Measurements from ENCODE around the gene PLS1. TPM values are rescaled to one million over a fixed set of nuclear protein-coding genes. Genes with fewer than 3 reads are reported as not detected.
A peak's percentile ranks its signal among the peaks of the same experiment; 100 is the strongest.
"Not testable (repeated sequence)": the region's sequence is repeated elsewhere in the genome, so short reads cannot be mapped to it uniquely, and the experiment has no call there.

PLS1 gene
- polyA plus RNA-seq, 4 donors = 26.0 to 33.6 (median 31.2) TPM

DNA sequence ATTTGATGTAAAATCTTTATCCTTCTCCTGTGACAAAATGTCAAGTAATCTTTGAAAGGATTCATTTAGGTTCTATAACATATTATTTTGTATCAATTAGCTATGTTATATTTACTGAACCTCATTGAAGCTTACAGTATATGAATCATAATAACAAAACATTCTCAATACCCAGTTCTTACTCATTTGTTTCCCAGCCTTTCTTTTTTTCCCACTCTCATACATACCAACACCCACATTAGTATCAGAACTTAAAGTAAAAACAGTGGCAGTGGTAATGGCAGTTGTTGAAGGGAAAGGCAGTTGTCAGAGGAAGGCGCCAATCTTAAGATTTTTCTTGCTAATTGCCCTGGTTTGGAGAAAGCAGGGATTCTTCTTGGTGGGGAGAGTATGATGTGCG, 94.4 kb downstream of the PLS1 start:
- no peak for DNase-seq (ENCODE audit: low read depth in 4 of 4, low spot score in 3 of 4)

DNA sequence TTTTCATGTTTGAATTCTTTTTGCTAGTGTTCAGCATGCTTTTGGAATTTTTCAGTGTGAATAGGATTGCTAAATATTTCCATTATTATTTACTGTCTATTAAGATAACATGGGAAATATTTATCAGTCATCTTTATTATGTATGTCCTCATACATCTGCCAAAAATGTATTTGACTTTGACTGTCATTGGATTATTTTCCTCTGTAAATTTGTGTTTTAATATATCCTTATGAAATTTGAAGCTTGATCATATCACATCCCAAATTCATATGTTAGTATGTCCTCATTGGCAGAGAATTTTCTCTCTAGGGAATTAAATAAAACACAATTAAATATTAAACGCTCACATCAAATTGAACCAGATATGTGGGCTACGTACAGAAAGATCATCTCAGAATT, 95.3 kb downstream of the PLS1 start:
- DNase-seq (ENCODE audit: low read depth in 4 of 4, low spot score in 3 of 4) = no peak

DNA sequence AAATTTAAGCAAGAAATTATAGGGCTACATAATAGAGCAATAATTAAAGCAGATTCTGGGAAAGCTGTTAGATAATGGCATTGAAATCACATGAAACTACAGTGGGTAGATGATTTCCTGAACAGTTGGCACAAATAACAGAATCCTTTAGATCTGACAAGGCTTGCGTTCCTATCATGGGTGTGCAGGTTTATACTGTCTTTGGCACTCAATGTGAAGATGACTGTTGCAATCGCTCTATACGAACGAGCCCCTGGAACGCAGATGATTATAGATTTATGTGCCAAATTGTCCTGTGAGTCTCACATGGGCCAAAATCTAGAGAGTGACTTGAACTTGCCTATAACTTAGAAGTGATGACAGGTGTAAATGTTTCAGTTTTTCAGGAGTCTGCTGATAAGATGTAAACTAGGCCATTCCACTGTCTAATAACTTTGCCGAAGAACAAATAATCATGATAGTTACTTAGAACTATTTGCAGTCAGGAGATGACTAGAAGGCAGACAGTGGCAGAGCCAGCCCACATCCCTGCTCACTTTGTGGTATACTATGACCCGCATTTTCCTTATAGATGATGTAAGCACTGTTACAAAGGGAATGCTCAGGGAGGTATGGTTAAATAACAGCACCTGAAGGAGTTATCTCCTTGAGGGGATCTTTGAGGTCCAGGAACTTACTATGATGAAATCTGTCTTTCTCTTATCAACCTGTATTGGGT, 97.1 kb downstream of the PLS1 start:
- DNase-seq (ENCODE audit: low read depth in 4 of 4, low spot score in 3 of 4) = no peak

DNA sequence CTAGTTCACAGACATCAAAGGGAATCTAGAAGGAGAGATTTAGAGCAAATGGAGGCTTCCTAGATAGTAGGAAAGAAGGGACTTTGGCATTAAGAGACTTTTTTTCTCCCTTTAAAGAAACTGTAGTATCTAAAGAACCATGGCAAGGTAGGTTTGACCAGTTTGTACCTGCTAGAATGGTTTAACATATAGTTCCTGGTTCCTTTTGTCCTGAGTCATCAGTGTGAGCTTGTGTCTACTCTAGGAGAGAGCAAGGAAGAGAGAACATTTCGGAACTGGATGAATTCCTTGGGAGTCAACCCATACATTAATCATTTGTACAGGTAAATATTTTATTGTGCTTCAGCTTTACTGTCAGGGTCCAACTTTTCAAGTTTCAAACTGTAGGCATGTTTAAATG, 98.0 kb downstream of the PLS1 start:
- DNase-seq (ENCODE audit: low read depth in 4 of 4, low spot score in 3 of 4) = no peak

DNA sequence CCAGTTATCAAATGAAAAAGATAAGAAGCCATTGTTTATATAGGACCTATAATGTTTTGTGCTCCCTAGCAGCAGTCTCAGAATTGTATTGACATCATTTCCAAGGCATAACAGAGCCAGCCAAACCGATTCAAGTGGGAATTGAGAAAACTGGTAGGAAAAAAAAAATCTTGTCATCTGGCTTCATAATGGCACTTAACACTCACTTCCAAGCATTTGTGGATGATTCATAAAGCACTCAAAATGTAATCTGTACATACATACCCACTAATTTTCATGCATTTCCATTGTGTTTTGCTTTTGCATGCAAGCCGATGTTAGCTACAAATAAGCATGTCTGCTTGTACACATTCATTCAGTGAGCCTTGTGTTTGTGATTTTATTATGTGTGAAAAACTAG, 109.0 kb downstream of the PLS1 start:
- DNase-seq (ENCODE audit: low read depth in 4 of 4, low spot score in 3 of 4) = no peak

DNA sequence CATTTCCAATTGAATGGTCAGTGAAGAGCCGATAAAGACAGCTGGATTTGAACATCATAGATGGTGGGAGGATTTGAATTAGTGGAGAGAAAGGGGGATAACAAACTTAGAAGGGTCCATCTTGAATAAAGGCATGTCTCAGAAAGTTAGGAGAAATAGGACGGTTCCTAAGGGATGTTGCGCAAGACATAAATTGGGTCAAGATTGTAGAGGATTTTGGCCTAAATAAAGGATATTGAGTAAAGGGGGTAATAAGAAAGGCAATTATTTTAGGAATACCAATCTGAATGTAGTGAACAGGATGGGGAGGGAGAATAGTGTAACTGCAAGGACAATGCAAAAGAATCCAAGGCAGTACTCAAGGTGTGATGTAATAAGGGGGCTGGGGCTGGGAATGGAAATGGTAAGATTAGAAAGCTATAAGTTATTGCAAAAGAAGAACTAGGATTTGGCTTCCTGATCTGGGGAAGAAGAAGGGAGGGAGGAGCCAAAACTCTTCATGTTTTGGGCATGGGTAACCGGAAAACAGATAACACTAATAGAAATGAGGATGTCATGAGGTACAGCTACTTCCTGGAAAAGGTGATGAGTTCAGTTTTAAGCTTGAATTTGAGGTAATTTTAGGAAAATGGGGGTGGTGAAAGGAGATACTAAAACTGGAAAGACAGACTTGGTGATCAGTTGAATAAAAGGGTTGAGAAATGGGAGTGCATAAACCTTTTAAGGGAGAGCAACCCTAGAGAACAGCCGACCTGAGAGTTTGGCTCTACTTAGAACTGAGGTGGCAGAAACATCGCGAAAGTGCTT, 110.3 kb downstream of the PLS1 start:
- DNase-seq (ENCODE audit: low read depth in 4 of 4, low spot score in 3 of 4) = no peak

DNA sequence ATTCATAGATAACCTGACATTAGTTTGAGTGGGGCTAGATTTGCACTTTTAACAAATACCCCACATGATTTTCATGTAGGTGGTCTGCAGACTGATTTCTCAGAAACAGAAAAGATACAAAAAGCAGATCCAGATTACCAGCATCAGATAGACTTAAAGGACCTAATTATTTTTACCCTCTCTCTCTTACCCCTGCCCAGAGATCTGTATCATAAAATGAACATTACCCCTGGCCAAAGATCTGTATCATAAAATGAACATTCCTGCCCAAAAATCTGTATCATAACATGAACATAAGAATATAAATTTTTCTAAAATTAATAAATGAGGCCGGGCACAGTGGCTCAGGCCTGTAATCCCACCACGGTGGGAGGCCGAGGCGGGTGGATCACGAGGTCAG, 113.0 kb downstream of the PLS1 start:
- DNase-seq (ENCODE audit: low read depth in 4 of 4, low spot score in 3 of 4) = no peak

DNA sequence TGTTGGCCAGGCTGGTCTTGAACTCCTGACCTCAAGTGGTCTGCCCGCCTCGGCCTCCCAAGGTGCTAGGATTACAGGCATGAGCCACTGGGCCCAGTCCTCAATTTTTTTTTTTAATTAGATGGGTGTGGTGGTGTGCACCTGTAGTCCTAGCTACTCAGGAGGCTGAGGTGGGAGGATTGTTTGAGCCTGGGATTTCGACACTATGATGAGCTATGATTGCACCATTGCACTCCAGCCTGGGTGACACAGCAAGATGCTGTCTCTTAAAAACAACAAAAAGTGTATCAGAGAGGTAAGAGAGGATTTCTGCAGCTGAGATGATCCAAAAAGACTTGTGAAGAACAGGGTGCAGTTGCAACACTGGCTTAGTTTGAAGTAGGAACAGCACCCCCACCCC, 118.7 kb downstream of the PLS1 start:
- not testable (repeated sequence) for DNase-seq (ENCODE audit: low read depth in 4 of 4, low spot score in 3 of 4)

DNA sequence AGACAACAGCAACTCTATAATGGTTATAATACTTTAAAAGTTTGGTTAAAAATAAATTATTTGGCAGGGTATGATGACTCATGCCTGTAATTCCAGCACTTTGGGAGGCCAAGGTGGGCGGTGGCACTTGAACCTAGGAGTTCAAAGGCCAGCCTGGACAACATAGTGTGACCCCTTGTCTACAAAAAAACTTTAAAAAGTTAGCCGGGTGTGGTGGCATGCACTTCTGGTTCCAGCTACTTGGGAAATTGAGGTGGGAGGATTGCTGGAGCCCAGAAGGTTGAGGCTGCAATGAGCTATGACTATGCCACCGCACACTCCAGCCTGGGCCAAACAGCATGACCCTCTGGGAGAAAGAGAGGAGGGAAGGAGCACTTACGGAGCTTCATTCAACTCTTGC, 119.9 kb downstream of the PLS1 start:
- no peak for DNase-seq (ENCODE audit: low read depth in 4 of 4, low spot score in 3 of 4)

DNA sequence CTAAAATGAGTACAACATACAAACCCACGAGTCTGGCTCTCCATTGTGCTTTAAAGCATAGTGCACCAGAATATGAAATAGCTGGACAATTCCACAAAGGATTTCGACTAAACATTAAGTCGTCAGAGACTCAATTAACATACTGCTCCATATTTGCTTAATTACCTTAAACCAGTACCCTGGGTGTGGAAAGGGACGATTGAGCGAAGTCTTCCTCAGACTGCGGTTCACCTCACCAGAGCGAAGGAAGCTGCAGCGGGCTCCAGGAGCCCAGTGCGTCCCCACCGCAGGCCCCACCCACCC, 127.4 kb downstream of the PLS1 start:
- DNase-seq (ENCODE audit: low read depth in 4 of 4, low spot score in 3 of 4) = no peak

DNA sequence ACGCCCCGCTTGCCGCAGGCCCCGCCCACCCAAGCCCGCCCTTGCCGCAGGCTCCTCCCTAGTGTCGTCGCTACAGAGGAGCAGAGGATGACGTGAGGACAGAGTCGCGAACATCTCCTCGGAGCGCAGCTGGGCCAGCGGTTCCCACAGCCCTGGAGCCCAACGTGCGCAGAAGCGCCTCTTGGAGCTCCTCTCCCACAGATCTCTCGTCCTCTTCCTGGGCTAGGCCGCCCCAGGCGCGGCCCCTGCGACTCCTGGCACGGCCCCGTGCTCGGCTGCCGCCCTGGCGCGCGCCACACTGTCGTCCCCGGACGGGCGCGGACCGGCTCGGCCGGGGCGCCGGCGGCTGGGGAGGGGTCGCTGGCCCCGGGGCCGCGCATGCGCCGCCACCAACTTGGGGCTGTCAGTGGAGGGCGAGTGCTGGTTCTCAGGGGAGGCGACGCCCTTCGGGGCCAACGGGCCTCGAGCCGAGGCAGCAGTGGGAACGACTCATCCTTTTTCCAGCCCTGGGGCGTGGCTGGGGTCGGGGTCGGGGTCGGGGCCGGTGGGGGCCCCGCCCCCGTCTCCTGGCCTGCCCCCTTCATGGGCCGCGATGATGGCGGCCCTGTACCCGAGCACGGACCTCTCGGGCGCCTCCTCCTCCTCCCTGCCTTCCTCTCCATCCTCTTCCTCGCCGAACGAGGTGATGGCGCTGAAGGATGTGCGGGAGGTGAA, 127.9 kb downstream of the PLS1 start, which contains the start of gene TRPC1:
Gene TRPC1 (plus strand): TSS at position 67 of the 714 bp plus-strand sequence. CDS start 526 bp downstream, at position 593.
- peak; percentile 72 to 75 (median 74) for DNase-seq (ENCODE audit: low read depth in 4 of 4, low spot score in 3 of 4)

DNA sequence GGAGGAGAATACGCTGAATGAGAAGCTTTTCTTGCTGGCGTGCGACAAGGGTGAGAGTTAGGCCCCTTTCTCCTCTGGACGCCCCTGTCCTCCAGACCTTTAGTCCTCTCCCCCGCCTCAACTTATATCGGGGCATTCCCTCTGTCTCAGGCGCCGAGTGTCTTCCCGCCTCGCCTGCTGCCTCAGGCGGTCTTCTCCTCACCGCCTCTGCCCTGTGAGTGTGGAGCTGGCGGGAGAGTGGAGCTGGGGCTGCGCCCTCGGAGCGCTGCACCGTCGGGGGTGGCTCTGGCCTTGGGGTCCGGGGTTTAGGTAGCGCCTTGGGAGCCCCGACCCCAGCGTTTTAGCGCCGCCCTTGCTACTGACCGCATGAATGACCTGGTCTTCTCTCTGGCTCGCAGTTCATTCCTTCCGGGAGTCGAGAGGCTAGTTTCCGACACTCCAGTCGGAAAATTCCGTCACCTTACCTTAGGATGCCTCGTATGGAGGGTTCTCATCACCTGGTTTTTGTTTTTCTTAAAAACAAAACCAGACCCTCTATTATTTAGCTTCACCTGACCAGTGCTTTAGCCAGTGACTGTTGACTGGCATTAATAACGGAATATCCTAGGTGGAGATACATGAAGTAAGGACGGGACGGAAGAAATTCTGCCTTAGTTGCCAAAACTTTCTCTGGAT, 128.6 kb downstream of the PLS1 start:
- DNase-seq (ENCODE audit: low read depth in 4 of 4, low spot score in 3 of 4) = peak; percentile 32 to 66 (median 40)

DNA sequence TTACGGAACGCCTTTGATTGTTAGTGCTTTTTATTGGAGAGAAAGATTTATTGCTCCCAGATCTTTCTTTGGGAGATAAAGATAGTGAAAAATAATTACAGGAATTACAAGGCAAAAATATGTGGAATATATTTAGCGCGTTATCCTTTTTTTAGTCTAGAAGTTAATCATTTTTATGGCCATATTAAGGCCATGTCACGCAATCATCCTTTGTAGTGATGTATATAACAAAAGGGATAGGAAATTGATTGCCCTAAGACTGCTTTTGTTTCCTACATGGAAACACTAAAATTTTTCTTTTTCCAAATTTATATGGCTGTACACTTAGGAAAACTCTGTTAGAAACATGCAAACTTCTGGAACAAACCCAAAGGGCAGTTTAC, 129.2 kb downstream of the PLS1 start:
- DNase-seq (ENCODE audit: low read depth in 4 of 4, low spot score in 3 of 4) = peak in 2 of 4 donors; percentile 2 to 13

DNA sequence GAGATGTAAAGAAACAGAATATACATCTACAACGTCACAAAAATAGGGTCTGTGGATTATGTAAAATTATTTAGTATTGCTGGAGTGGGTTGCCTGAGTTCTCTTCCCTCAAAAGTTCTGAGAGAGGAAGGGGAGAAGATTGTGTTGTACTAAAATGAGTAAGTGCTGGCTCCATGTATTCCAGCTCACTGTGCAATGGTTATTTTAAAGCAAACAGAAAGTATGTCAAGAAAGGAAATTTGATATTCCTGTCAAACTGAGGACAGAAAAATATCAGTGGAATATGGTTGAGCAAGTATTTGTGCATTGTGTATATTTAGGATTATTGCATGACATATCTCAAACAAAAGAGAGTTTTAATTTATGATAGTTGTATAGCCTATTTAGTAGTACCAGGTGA, 129.8 kb downstream of the PLS1 start:
- no peak for DNase-seq (ENCODE audit: low read depth in 4 of 4, low spot score in 3 of 4)

DNA sequence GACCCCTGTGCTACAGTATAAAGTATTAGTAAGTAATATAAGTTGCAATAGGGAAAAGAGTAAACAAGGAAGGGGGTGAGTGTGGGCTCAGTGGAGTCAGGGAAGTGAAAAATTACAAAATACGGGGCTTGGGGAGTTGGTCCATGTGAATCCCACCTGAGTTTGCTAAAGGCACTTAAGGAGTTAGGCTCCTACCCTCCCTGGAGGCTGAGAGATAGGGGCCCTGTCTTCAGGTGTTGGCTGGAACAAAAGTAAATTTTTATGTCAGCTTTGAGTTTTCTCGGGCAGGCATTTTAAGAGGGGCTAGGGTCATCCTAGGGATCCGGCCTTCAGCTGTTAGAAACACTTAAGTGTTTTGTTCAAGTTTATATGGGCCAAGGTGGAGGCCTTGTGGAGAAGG, 135.9 kb downstream of the PLS1 start:
- no peak for DNase-seq (ENCODE audit: low read depth in 4 of 4, low spot score in 3 of 4)

DNA sequence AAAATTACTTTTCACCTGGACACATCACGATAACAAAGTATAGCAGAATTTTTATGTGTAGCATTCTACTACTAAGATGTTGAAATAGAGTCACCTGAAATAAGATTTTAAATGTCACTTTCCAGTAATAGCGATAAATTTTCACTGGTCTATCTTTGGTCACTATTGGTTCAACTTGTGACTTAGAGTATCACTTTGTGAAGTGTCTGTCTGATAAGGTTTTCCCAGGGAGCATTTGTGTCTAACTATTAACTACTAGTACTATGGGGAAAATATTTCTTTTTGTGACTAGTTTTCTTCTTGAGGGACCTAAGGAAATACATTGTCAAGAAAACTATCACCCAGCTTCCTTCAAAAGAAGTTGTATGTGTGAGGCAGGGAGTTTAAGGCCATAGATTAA, 138.6 kb downstream of the PLS1 start:
- DNase-seq (ENCODE audit: low read depth in 4 of 4, low spot score in 3 of 4) = no peak

DNA sequence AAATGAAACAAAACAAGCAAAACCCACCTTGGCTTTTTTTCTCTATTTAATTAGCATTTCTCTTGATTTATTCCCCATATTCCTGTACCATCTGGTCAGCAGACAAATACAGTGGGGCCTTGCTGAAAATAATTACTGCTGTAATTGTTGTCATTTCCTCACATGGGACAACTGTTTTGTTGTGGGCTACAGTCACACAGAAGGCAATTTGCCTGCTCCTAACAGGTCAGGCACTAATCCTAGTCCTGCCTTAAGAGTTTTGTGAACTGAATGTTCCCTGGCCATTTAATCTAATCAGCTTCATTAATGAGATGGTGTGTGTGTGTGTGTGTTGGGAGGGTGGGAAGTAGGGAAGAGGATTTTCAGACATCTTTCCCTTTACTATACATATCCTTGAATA, 139.3 kb downstream of the PLS1 start:
- no peak for DNase-seq (ENCODE audit: low read depth in 4 of 4, low spot score in 3 of 4)

DNA sequence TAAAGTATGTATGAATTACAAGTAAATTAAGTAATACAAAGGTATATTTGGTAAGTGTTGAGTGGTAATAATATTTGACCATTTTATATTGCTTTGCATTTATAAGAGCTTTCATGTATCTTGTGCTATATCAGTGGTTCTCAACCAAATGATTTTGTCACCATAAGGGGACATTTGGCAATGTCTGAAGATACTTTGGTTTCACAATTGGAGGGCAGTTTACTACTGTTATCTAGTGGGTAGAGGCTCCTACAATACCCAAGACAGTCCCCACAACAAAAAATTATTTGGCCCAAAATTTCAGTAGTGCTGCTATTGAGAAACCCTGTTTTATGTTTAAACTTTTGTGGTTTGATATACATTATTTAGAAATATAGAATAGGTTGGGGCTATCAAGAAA, 142.2 kb downstream of the PLS1 start:
- no peak for DNase-seq (ENCODE audit: low read depth in 4 of 4, low spot score in 3 of 4)

DNA sequence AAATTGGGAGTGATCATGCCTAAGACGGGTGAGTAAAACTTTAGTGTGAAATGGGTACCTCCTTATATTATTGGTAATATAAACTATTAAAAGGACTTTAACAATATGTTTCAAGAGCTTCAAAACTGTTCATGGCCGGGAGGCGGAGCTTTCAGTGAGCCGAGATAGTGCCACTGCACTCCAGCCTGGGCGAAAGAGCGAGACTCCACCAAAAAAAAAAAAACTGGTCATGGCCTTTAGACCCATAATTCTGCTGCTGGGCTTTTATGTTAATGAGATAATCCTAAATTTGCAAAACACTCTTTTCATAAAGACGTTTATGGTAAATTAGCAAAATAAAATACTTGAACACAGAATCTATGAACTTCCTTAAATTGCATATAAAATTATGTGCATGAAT, 150.5 kb downstream of the PLS1 start:
- DNase-seq (ENCODE audit: low read depth in 4 of 4, low spot score in 3 of 4) = no peak

DNA sequence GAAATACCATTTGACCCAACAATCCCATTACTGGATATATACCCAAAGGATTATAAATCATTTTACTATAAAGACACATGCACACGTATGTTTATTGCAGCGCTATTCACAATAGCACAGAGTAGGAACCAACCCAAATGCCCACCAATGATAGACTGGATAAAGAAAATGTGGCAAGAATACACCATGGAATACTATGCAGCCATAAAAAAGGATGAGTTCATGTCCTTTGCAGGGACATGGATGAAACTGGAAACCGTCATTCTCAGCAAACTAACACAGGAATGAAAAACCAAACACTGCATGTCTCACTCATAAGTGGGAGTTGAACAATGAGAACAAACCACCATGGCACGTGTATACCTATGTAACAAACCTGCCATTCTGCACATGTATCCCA, 154.3 kb downstream of the PLS1 start:
- DNase-seq (ENCODE audit: low read depth in 4 of 4, low spot score in 3 of 4) = not testable (repeated sequence)

DNA sequence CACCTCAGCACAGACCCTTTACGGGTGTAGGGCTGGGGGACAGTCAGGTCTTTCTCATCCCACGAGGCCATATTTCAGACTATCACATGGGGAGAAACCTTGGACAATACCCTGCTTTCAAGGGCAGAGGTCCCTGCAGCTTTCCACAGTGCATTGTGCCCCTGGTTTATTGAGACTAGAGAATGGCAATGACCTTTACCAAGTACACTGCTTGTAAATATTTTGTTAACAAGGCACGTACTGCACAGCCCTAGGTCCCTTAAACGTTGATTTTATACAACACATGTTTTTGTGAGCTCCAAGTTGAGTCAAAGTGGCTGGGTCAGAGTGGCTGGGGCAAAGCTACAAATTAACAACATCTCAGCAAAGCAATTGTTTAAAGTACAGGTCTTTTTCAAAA, 156.4 kb downstream of the PLS1 start:
- DNase-seq (ENCODE audit: low read depth in 4 of 4, low spot score in 3 of 4) = not testable (repeated sequence)
